Measurements from ENCODE around the gene PAXX. TPM values are rescaled to one million over a fixed set of nuclear protein-coding genes. Genes with fewer than 3 reads are reported as not detected.

PAXX gene
- total RNA-seq, 1 donor from 2014 or later: 15.3 TPM

GRCh38 chr9:136957901-136958300 is 34.3 kb upstream of the PAXX start:
- no peak overlapping the region for H3K27ac Mint-ChIP-seq (ENCODE audit: unreplicated experiment)
- no peaks in the 10 kb centered on the region for H3K36me3 ChIP-seq (ENCODE audit: insufficient read depth, low read length)

GRCh38 chr9:136958473-136958872 is 33.7 kb upstream of the PAXX start:
- Histone ChIP-seq H4K20me1 (ENCODE audit: insufficient read depth, low read length) (no peaks in the 10 kb centered on the region), H3K4me3 (ENCODE audit: insufficient read depth, low read depth, low read length) (no peak overlapping the region), H3K79me2 (ENCODE audit: insufficient read depth, low read length) (no peaks in the 10 kb centered on the region), H3K4me2 (ENCODE audit: low read length) (no peak overlapping the region), H3K27ac (ENCODE audit: low read depth, low read length) (no peak overlapping the region), H3K4me1 (ENCODE audit: insufficient read depth, low read length) (no peaks in the 10 kb centered on the region), H2AFZ (ENCODE audit: low read depth, low read length) (no peak overlapping the region), H3K9ac (ENCODE audit: low read length) (no peak overlapping the region), H3K36me3 (ENCODE audit: insufficient read depth, low read length) (no peaks in the 10 kb centered on the region), H3K27me3 (ENCODE audit: insufficient read depth, low read length) (no peaks in the 10 kb centered on the region), H3K9me3 (ENCODE audit: insufficient read depth, low read depth, low read length) (no peaks in the 10 kb centered on the region)
- H3K4me1 Mint-ChIP-seq (ENCODE audit: low read depth, unreplicated experiment): peaks cover 5% of the 10 kb centered on the region
- H3K27me3 Mint-ChIP-seq (ENCODE audit: low read depth, unreplicated experiment): peaks cover 14% of the 10 kb centered on the region
- H3K9me3 Mint-ChIP-seq (ENCODE audit: unreplicated experiment): peaks cover 3% of the 10 kb centered on the region
- FAIRE-seq (no peak), DNase-seq (ENCODE audit: low read depth) (no peak)
- H3K4me3 Mint-ChIP-seq (ENCODE audit: unreplicated experiment): no peak overlapping the region
- TF ChIP-seq EZH2 (IDR thresholded peaks at IDR 0.05; ENCODE audit: insufficient read depth, low read length): no peak
- H3K27ac Mint-ChIP-seq (ENCODE audit: unreplicated experiment): no peak overlapping the region
- no peaks in the 10 kb centered on the region for H3K36me3 Mint-ChIP-seq (ENCODE audit: low read depth, unreplicated experiment)

More at GRCh38 chr9:136957901-136958300, 34.3 kb upstream of the PAXX start:
- no peak for TF ChIP-seq CTCF (IDR thresholded peaks at IDR 0.05; ENCODE audit: insufficient read depth, low read depth, low read length)
- TF ChIP-seq EZH2 (IDR thresholded peaks at IDR 0.05; ENCODE audit: insufficient read depth, low read length): no peak
- Mint-ChIP-seq H3K27me3 (ENCODE audit: low read depth, unreplicated experiment) (peaks cover 12% of the 10 kb centered on the region), H3K36me3 (ENCODE audit: low read depth, unreplicated experiment) (no peaks in the 10 kb centered on the region), H3K4me3 (ENCODE audit: unreplicated experiment) (no peak overlapping the region), H3K9me3 (ENCODE audit: unreplicated experiment) (peaks cover 3% of the 10 kb centered on the region), H3K4me1 (ENCODE audit: low read depth, unreplicated experiment) (peaks cover 5% of the 10 kb centered on the region)
- Histone ChIP-seq H3K4me1 (ENCODE audit: insufficient read depth, low read length) (no peaks in the 10 kb centered on the region), H3K27ac (ENCODE audit: low read depth, low read length) (no peak overlapping the region), H3K9me3 (ENCODE audit: insufficient read depth, low read depth, low read length) (no peaks in the 10 kb centered on the region), H2AFZ (ENCODE audit: low read depth, low read length) (no peak overlapping the region), H3K9ac (ENCODE audit: low read length) (no peak overlapping the region), H3K4me3 (ENCODE audit: insufficient read depth, low read depth, low read length) (no peak overlapping the region), H3K27me3 (ENCODE audit: insufficient read depth, low read length) (no peaks in the 10 kb centered on the region), H4K20me1 (ENCODE audit: insufficient read depth, low read length) (no peaks in the 10 kb centered on the region), H3K4me2 (ENCODE audit: low read length) (no peak overlapping the region), H3K79me2 (ENCODE audit: insufficient read depth, low read length) (no peaks in the 10 kb centered on the region)
- DNase-seq (ENCODE audit: low read depth): no peak
- FAIRE-seq: no peak

GRCh38 chr9:136958898-136959850 is 33.0 kb upstream of the PAXX start:
- no peaks in the 10 kb centered on the region for H3K9me3 ChIP-seq (ENCODE audit: insufficient read depth, low read depth, low read length)
- no peak overlapping the region for H3K9ac ChIP-seq (ENCODE audit: low read length)
- no peak overlapping the region for H3K27ac Mint-ChIP-seq (ENCODE audit: unreplicated experiment)
- no peaks in the 10 kb centered on the region for H3K27me3 ChIP-seq (ENCODE audit: insufficient read depth, low read length)
- H3K4me3 Mint-ChIP-seq (ENCODE audit: unreplicated experiment): no peak overlapping the region
- FAIRE-seq (no peak), DNase-seq (ENCODE audit: low read depth) (no peak)
- H3K9me3 Mint-ChIP-seq (ENCODE audit: unreplicated experiment): peaks cover 3% of the 10 kb centered on the region
- no peaks in the 10 kb centered on the region for H3K79me2 ChIP-seq (ENCODE audit: insufficient read depth, low read length)
- H3K27me3 Mint-ChIP-seq (ENCODE audit: low read depth, unreplicated experiment): peaks cover 14% of the 10 kb centered on the region
- no peak overlapping the region for H3K27ac ChIP-seq (ENCODE audit: low read depth, low read length)
- no peak overlapping the region for H3K4me2 ChIP-seq (ENCODE audit: low read length)
- H4K20me1 ChIP-seq (ENCODE audit: insufficient read depth, low read length): no peaks in the 10 kb centered on the region
- H3K4me1 ChIP-seq (ENCODE audit: insufficient read depth, low read length): no peaks in the 10 kb centered on the region
- no peaks in the 10 kb centered on the region for H3K36me3 Mint-ChIP-seq (ENCODE audit: low read depth, unreplicated experiment)
- H3K4me3 ChIP-seq (ENCODE audit: insufficient read depth, low read depth, low read length): no peak overlapping the region
- H3K36me3 ChIP-seq (ENCODE audit: insufficient read depth, low read length): no peaks in the 10 kb centered on the region
- TF ChIP-seq EZH2 (IDR thresholded peaks at IDR 0.05; ENCODE audit: insufficient read depth, low read length) (no peak), CTCF (IDR thresholded peaks at IDR 0.05; ENCODE audit: insufficient read depth, low read depth, low read length) (no peak)
- H2AFZ ChIP-seq (ENCODE audit: low read depth, low read length): no peak overlapping the region
- peaks cover 5% of the 10 kb centered on the region for H3K4me1 Mint-ChIP-seq (ENCODE audit: low read depth, unreplicated experiment)

Measured in astrocyte (in vitro differentiated cells and primary cell).